OCI-LY1 (cell line): ENCODE results near the gene TTLL5.

Source experiments
- H2AFZ ChIP-seq: fragments of 200-600 bp; sonication (generic), shearing (Covaris generic); 2 replicates; pipeline ENCODE4 v1.6.0; 2014; ENCODE audit warnings: antibody characterized with exemption, mild to moderate bottlenecking, low read length
- H3F3A ChIP-seq: fragments of 200-600 bp; sonication (generic), shearing (Covaris generic); 2 replicates; pipeline ENCODE4 v1.6.0; 2014; ENCODE audit warnings: mild to moderate bottlenecking, antibody characterized with exemption, low read length, moderate library complexity; ENCODE audit not compliant: insufficient read depth
- H3K27ac ChIP-seq: fragments of 200-600 bp; sonication (generic); 2 replicates; pipeline ENCODE4 v1.5.1; 2014; ENCODE audit warnings: low read length, mixed run types, mild to moderate bottlenecking, low read depth; ENCODE audit not compliant: poor library complexity, severe bottlenecking
- H3K27me3 ChIP-seq: fragments of 200-600 bp; sonication (generic); 2 replicates; pipeline ENCODE4 v1.6.0; 2014; ENCODE audit warnings: antibody characterized with exemption, mild to moderate bottlenecking, low read length, moderate library complexity; ENCODE audit not compliant: insufficient read depth
- H3K36me3 ChIP-seq: fragments of 200-600 bp; sonication (generic); 2 replicates; pipeline ENCODE4 v1.6.1; 2014; ENCODE audit warnings: mild to moderate bottlenecking, antibody characterized with exemption, low read length, moderate library complexity, mixed read lengths; ENCODE audit not compliant: insufficient read depth
- H3K4me1 ChIP-seq: fragments of 200-600 bp; sonication (generic); 2 replicates; pipeline ENCODE4 v1.5.1; 2014; ENCODE audit warnings: mild to moderate bottlenecking, low read length, moderate library complexity; ENCODE audit not compliant: insufficient read depth, severe bottlenecking
- H3K4me2 ChIP-seq: fragments of 200-600 bp; sonication (generic), shearing (Covaris generic); 2 replicates; pipeline ENCODE4 v1.6.1; 2014; ENCODE audit warnings: low read length
- H3K4me3 ChIP-seq: fragments of 200-600 bp; sonication (generic); 2 replicates; pipeline ENCODE4 v1.5.1; 2014; ENCODE audit warnings: low read length, low read depth, mild to moderate bottlenecking, mixed read lengths; ENCODE audit not compliant: poor library complexity, severe bottlenecking
- H3K79me2 ChIP-seq: fragments of 200-600 bp; shearing (Covaris generic); 2 replicates; pipeline ENCODE4 v1.6.1; 2016; ENCODE audit warnings: mixed run types, low read length, mixed read lengths; ENCODE audit not compliant: insufficient read depth
- H3K9ac ChIP-seq: fragments of 200-600 bp; sonication (generic), shearing (Covaris generic); 2 replicates; pipeline ENCODE4 v1.6.1; 2014; ENCODE audit warnings: mild to moderate bottlenecking, low read length, mixed read lengths
- H3K9me2 ChIP-seq: fragments of 200-600 bp; sonication (generic), shearing (Covaris generic); 2 replicates; pipeline ENCODE4 v1.6.1; 2014; ENCODE audit warnings: low read depth, mild to moderate bottlenecking, low read length, mixed read lengths
- H3K9me3 ChIP-seq: fragments of 200-600 bp; shearing (Covaris generic); 2 replicates; pipeline ENCODE4 v1.6.1; 2014; ENCODE audit warnings: low read length, mixed read lengths
- H4K20me1 ChIP-seq: fragments of 200-600 bp; sonication (generic), shearing (Covaris generic); 2 replicates; pipeline ENCODE4 v1.6.0; 2016; ENCODE audit warnings: mild to moderate bottlenecking, low read length; ENCODE audit not compliant: insufficient read depth
- CTCF ChIP-seq: fragments of 200-600 bp; sonication (generic), shearing (Covaris generic); IDR thresholded peaks from 2 replicates; pipeline ENCODE4 v1.5.1; 2017; ENCODE audit warnings: mild to moderate bottlenecking, antibody characterized with exemption, low read length, moderate library complexity, mixed read lengths
- EZH2 ChIP-seq: fragments of 200-600 bp; sonication (generic), shearing (Covaris generic); IDR thresholded peaks from 2 replicates; pipeline ENCODE4 v1.8.0; 2017; ENCODE audit warnings: borderline replicate concordance, mixed run types, mild to moderate bottlenecking, antibody characterized with exemption, low read length, moderate library complexity, mixed read lengths

TTLL5 gene

GRCh38 chr14:75884198-75884611 is 223.2 kb downstream of the TTLL5 start:
- no peak for TF ChIP-seq EZH2
- TF ChIP-seq CTCF = peak; percentile 33
- H3K9me3 ChIP-seq = no peaks in the 10 kb centered on the region
- no peaks in the 10 kb centered on the region for H4K20me1 ChIP-seq
- no peaks in the 10 kb centered on the region for H3K4me1 ChIP-seq
- H3F3A ChIP-seq = no peaks in the 10 kb centered on the region
- no peaks in the 10 kb centered on the region for H3K36me3 ChIP-seq
- H3K9ac ChIP-seq = no peak overlapping the region
- H3K4me3 ChIP-seq = no peak overlapping the region
- H3K79me2 ChIP-seq = no peaks in the 10 kb centered on the region
- H3K27me3 ChIP-seq = no peaks in the 10 kb centered on the region
- no peak overlapping the region for H3K4me2 ChIP-seq
- H2AFZ ChIP-seq = no peak overlapping the region
- H3K27ac ChIP-seq = no peak overlapping the region
- H3K9me2 ChIP-seq = no peaks in the 10 kb centered on the region

DNA sequence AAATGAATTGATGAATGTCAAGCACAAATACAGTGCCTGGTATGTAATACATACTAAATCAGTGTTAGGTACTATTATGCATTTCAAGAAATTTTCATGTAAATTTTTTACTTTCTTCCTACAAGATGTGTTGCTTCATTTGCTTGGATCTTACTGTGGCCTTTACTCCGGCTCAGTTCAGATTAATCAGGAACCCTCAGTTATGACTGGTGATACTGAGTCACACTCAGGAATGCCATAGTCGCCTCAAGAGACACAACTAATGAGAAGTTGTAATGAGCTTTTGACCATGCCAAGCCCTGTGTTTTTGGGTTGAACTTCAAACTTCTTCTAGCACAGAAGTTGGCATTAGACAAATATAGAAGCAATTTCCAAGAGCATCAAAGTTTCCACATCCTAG is 224.8 kb downstream of the TTLL5 start:
- H3F3A ChIP-seq = no peaks in the 10 kb centered on the region

DNA sequence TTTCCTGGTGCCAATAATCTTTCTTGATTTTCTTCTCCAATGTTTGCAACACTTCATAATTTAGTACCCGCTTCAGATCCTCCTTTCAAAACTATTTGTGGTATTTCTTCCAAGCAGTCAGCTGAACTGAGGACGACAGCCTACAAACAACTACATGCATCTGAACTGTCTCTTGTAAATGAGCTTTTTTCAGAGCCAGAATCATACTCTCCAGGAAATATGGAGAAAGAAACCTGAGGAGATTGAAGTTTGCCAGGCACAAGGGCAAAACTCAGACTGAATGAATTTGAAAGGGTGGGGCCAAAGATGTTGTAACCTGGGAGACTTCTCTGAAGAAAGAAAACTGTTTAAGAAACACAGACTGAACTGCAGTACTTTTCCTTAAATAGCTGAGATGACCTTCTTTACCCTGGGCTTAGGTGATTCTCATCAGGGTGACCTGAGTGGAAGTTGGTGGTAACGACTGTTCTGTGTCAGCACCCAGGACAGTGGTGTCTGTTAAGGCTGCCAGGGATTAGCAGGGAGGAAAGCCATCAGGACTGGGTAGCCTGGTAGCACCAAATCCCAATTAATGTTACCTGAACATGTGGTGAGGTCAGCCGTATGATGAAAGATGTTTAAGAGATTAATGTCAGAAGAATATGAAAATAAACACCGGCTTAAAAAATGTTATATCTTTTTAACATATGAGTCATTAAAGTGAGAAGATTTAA is 225.7 kb downstream of the TTLL5 start:
- Histone ChIP-seq H3K9me2 (no peaks in the 10 kb centered on the region), H3K36me3 (no peaks in the 10 kb centered on the region), H3K4me3 (no peak overlapping the region), H3K9me3 (no peaks in the 10 kb centered on the region), H3K9ac (no peak overlapping the region), H3K79me2 (no peaks in the 10 kb centered on the region), H3F3A (no peaks in the 10 kb centered on the region), H3K27me3 (no peaks in the 10 kb centered on the region), H2AFZ (no peak overlapping the region), H3K4me1 (no peaks in the 10 kb centered on the region), H3K4me2 (no peak overlapping the region), H4K20me1 (no peaks in the 10 kb centered on the region), H3K27ac (no peak overlapping the region)
- TF ChIP-seq CTCF (no peak), EZH2 (no peak)

More for the DNA sequence above, 224.8 kb downstream of the TTLL5 start:
- Histone ChIP-seq H3K79me2 (no peaks in the 10 kb centered on the region), H3K36me3 (no peaks in the 10 kb centered on the region), H2AFZ (no peak overlapping the region), H3K9me2 (no peaks in the 10 kb centered on the region), H3K27ac (no peak overlapping the region), H3K4me3 (no peak overlapping the region), H3K4me1 (no peaks in the 10 kb centered on the region), H4K20me1 (no peaks in the 10 kb centered on the region), H3K27me3 (no peaks in the 10 kb centered on the region), H3K4me2 (no peak overlapping the region), H3K9ac (no peak overlapping the region), H3K9me3 (no peaks in the 10 kb centered on the region)
- TF ChIP-seq CTCF (no peak), EZH2 (no peak)
